Nucleus accumbens (tissue), 56 donors: ENCODE results near the gene AOPEP.

Experiments
- DNase-seq, 56 donors: peaks; one replicate each; lab custom pipeline; 2025; lab: John Stamatoyannopoulos, UW

The AOPEP gene

GRCh38 chr9:95132366-95133324 lies 406.1 kb downstream of the AOPEP start:
- no peak for DNase-seq

GRCh38 chr9:95133325-95133705 lies 406.8 kb downstream of the AOPEP start:
- DNase-seq: no peak

- DNase-seq: no peak
Measured at GRCh38 chr9:95134457-95134881, 408.0 kb downstream of the AOPEP start.

- DNase-seq: no peak
Measured at GRCh38 chr9:95135756-95136155, 409.3 kb downstream of the AOPEP start.
